Glutamatergic neuron (in vitro differentiated cells): Measurements from ENCODE around the gene MLLT1. TPM values are rescaled to one million over a fixed set of nuclear protein-coding genes. Genes with fewer than 3 reads are reported as not detected.

Experiments used
- DNase-seq: peaks from one replicate; pipeline ENCODE4 v3.0.0; 2022
- H3K27ac Mint-ChIP-seq: one replicate; pipeline ENCODE4 v1.8.0; 2020; ENCODE audit warnings: mild to moderate bottlenecking, mixed read lengths, inconsistent platforms; ENCODE audit not compliant: unreplicated experiment
- H3K27me3 Mint-ChIP-seq: one replicate; pipeline ENCODE4 v1.8.0; 2020; ENCODE audit warnings: mild to moderate bottlenecking, moderate library complexity, mixed read lengths, inconsistent platforms; ENCODE audit not compliant: unreplicated experiment
- H3K36me3 Mint-ChIP-seq: one replicate; pipeline ENCODE4 v1.8.0; 2020; ENCODE audit warnings: mild to moderate bottlenecking, mixed read lengths, inconsistent platforms; ENCODE audit not compliant: unreplicated experiment
- H3K4me1 Mint-ChIP-seq: one replicate; pipeline ENCODE4 v1.8.0; 2020; ENCODE audit warnings: mild to moderate bottlenecking, low read depth, mixed read lengths, inconsistent platforms; ENCODE audit not compliant: unreplicated experiment
- H3K4me3 Mint-ChIP-seq: one replicate; pipeline ENCODE4 v1.8.0; 2020; ENCODE audit warnings: mild to moderate bottlenecking, mixed read lengths, inconsistent platforms; ENCODE audit not compliant: unreplicated experiment
- H3K9me3 Mint-ChIP-seq: one replicate; pipeline ENCODE4 v1.8.0; 2020; ENCODE audit warnings: mild to moderate bottlenecking, moderate library complexity, mixed read lengths, inconsistent platforms; ENCODE audit not compliant: unreplicated experiment
- total RNA-seq: library from RNA; stranded (reverse); fragmentation: NEBNext Ultra II Directional; extraction: Animal tissue kit (Norgen Biotek cat#: 25700); gene quantifications from one replicate; pipeline ENCODE4 v1.2.1, GENCODE V29; 2021; ENCODE audit not compliant: unreplicated experiment
- TF ChIP-seq, protein P1 (sequence below): fragments of 200-600 bp; sonication (generic); IDR thresholded peaks from one replicate; pipeline ENCODE4 v1.5.0; 2021; ENCODE audit not compliant: partially characterized antibody, unreplicated experiment

Gene MLLT1
- total RNA-seq, 1 donor from 2014 or later: 52.9 TPM

DNA sequence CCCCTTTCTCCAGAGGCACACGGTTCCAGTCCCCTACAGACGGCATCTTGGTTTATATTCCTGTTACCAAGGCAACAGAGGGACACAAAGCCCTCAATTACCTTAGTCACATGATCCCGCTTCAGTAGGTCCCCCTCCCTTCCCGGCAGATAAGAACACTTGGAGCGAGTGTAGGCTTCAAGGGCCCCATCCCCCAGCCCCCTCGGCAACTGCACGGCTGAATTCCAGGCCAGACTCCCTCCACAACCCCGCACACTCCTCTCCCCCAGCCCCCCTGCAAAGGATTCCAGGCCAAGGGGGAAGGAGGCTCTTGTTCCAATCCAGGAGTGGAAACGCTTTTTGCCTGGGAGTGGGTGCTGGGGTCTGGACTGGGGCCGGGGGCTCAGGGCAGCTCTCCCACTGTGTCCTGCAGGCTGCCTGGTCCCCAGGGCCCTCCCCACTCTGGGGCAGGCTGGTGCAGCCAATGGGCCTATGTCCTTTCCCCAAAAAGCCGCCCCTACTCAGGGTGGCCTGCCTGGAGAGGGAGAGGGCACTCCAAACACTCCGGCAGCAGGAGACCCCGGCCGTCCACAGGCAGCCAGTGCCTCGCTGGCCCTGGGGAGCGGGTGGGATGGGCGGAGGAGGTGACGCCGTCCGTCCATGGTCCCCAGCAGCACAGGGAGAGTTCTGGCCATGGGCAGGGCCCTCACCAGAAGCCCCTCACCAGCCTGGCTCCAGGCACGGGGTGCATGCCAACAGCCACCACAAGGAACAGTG is 62.6 kb downstream of the MLLT1 start:
- Mint-ChIP-seq H3K4me3 (peak overlapping the region; percentile 59), H3K27ac (peak overlapping the region; percentile 62)
- TF ChIP-seq, protein P1, sequence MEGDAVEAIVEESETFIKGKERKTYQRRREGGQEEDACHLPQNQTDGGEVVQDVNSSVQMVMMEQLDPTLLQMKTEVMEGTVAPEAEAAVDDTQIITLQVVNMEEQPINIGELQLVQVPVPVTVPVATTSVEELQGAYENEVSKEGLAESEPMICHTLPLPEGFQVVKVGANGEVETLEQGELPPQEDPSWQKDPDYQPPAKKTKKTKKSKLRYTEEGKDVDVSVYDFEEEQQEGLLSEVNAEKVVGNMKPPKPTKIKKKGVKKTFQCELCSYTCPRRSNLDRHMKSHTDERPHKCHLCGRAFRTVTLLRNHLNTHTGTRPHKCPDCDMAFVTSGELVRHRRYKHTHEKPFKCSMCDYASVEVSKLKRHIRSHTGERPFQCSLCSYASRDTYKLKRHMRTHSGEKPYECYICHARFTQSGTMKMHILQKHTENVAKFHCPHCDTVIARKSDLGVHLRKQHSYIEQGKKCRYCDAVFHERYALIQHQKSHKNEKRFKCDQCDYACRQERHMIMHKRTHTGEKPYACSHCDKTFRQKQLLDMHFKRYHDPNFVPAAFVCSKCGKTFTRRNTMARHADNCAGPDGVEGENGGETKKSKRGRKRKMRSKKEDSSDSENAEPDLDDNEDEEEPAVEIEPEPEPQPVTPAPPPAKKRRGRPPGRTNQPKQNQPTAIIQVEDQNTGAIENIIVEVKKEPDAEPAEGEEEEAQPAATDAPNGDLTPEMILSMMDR: no peak

DNA sequence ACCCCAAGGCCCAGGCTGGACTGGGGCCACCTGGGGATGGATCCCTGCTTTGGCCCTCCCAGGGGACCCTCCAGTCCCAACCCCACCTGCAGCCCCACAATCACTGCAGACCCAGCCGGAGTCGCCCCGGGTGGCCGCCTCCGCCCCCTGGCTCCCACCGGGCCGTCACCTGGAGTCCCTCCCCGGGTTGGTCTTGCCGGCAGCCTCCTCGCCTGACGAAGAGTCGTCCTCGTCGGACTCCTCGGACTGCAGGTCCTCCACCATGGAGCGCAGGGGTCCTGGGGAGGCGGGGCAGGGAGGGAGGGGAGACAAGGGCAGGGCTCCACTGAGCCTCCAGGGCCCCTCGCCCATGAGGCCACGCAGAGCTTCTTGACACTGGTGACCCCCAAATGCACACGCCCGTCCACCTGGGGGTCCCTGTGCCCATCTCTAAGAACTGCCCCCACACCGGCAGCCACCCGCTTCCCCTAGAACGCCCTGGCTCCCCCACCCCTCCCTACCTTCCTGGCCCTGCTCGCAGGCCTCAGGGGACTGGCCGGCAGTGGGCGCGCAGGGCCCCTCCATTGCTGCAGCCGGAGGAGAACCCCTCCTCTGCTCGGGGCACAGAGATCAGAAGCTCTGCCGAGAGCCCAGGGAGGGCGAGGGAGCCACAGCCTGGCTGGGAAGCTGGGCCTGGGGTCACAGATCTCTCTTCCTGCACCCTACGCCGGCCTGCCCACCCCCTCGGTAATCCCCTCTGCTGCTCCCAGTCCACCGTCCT is 63.4 kb downstream of the MLLT1 start:
- peaks cover 2% of the 10 kb centered on the region for H3K9me3 Mint-ChIP-seq
- peaks cover 8% of the 10 kb centered on the region for H3K4me1 Mint-ChIP-seq
- DNase-seq: peak; percentile 29
- H3K27ac Mint-ChIP-seq: peak overlapping the region; percentile 62
- H3K4me3 Mint-ChIP-seq: peak overlapping the region; percentile 59
- peaks cover 10% of the 10 kb centered on the region for H3K27me3 Mint-ChIP-seq
- H3K36me3 Mint-ChIP-seq: no peaks in the 10 kb centered on the region
- TF ChIP-seq, protein P1: no peak

More for the DNA sequence above, 62.6 kb downstream of the MLLT1 start:
- peaks cover 8% of the 10 kb centered on the region for H3K27me3 Mint-ChIP-seq
- H3K4me1 Mint-ChIP-seq: peaks cover 8% of the 10 kb centered on the region
- no peaks in the 10 kb centered on the region for H3K36me3 Mint-ChIP-seq
- H3K9me3 Mint-ChIP-seq: peaks cover 2% of the 10 kb centered on the region
- peak; percentile 43 for DNase-seq

DNA sequence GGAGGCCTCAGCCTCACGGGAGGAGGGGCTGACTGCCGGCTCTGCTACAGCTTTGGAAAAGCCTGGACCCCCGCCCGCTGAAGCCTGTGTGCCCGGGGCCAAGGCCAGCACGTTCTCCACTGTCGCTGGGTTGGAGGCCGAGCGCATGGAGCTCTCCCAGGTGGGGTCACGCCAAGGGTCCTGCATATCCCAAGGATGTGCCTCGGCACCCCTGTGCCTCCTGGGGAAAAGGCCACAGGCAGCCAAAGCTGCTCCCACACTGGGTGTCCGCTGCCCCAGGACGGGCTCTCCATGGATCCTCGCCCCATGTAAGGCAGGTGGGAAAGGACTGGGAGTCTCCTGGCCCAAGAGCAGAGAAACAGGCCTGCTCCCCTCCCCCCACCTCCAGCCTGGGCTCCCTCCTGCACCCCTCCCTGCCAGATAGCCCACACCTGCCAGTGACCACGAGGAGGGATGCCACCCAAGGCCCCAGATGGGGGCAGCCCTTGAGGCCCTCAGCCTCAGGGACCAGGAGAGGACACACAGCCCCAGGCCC is 64.0 kb downstream of the MLLT1 start:
- Mint-ChIP-seq H3K36me3 (no peaks in the 10 kb centered on the region), H3K9me3 (peaks cover 2% of the 10 kb centered on the region), H3K4me1 (peaks cover 8% of the 10 kb centered on the region), H3K27me3 (peaks cover 10% of the 10 kb centered on the region), H3K27ac (no peak overlapping the region), H3K4me3 (no peak overlapping the region)
- TF ChIP-seq, protein P1: no peak
- DNase-seq: no peak

DNA sequence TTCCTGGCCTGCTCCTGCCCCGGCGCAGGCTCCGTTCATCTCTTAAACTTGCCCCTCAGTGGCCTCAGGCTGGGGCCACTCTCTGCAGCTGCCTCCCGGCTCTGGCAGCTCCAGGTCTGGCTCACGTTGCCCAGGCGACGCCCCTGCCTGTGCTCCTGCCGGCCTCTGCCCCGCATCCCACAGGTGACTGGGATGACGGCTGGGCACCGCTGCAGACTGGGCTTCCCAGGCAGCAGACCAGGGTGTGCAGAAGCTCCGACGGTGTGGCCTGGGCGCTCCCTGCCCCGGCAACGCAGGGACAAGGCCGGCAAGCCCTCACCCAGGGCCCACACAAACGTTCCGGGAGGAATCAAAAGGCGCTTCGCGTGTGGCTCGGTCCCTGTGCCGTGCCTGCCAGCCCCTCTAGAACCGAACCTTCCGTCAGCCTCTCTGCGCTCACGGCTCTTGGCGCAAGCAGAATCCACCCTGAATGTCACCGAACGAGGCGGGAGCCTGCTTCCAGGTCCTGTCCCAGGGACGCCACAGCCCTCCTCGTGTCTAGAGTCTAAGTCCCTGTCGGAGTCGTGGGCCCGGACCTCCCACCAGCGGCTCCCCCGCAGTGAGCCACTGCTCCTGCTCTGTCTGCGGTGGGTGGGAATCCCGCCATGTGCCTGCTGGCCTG is 64.8 kb downstream of the MLLT1 start:
- peak overlapping the region; percentile 28 for H3K27ac Mint-ChIP-seq
- no peaks in the 10 kb centered on the region for H3K36me3 Mint-ChIP-seq
- peaks cover 12% of the 10 kb centered on the region for H3K27me3 Mint-ChIP-seq
- no peak for DNase-seq
- TF ChIP-seq, protein P1: no peak
- H3K9me3 Mint-ChIP-seq: peaks cover 2% of the 10 kb centered on the region
- peaks cover 8% of the 10 kb centered on the region for H3K4me1 Mint-ChIP-seq
- H3K4me3 Mint-ChIP-seq: no peak overlapping the region
